DMS153 (cell line): Measurements from ENCODE around the gene CYFIP1.
"Not testable (repeated sequence)": the region's sequence is repeated elsewhere in the genome, so short reads cannot be mapped to it uniquely, and the experiment has no call there.

Experiments
- DNase-seq: peaks from one replicate; lab custom pipeline; 2025; lab: John Stamatoyannopoulos, UW

Gene CYFIP1

DNA sequence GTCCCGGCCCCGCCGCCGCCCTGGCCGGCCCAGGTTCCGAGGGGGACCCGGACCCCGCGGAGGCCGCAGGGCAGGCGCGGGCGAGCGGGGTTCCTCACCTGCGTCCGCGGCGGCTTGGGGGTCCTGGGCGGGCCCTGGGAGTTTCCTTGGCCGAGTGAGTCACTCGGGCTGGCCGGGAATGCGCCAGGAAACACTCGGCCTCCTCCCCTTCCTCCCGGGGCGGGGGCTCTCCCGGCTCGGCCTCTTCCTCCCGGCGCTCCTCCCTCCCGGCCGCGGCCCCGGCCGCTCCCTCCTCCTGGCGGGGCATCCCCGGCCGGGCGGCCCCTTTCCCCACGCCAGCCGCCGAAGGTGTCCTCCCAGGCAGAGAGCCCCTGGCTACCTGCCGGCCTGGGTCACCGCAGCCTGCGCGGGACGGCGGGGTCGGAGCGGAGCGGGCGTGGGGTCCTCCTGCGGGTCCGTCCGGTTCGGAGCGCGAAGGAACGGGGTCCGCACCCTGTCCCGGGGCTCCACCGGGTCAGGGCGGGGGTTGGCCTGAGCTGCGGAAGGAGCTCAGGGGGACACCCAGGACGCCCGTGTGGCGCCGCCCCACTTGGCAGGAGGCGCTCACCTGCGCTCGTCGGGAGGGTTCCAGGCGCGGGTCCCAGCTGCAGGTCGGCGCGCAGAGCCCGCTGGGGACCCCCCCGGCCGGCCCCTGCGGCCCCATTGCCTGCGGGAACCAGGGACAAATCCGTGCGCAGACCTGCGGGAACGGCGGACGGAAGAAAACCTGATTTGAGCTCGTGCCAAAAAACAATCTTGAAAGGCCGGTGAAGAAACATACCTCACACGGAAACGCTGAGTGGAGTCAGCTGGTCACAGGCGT is at the start of gene CYFIP1:
CYFIP1 (minus strand) TSS at position 180 of the 862 bp plus-strand sequence. CDS start 33,083 bp downstream, outside the sequence.
- peak; percentile 9 for DNase-seq

DNA sequence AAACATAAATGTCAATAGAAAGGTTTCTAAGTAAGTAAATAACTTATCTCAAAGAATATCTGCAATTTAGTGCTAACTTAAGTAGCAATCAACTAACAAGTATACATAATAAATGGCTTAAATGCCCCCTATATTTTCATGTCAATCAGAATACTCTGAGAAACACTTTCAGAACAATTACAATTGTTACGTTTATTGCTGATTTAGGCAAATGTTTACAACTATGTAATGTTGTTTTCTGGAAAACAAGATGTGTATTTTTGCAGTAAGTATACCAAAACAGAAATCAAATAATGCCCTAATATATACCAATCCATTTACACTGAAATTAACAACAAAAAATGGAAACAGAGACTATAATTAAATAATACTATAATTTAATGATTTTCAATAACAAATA is 46.0 kb upstream of the CYFIP1 start:
- no peak for DNase-seq

GRCh38 chr15:23022156-23022555 is 42.0 kb upstream of the CYFIP1 start:
- DNase-seq = no peak

GRCh38 chr15:23014394-23015000 is 34.3 kb upstream of the CYFIP1 start:
- DNase-seq = no peak

- DNase-seq = no peak
Measured at GRCh38 chr15:23013681-23014080, 33.5 kb upstream of the CYFIP1 start.

GRCh38 chr15:23012616-23013015 is 32.4 kb upstream of the CYFIP1 start:
- not testable (repeated sequence) for DNase-seq

- no peak for DNase-seq
Measured at GRCh38 chr15:23003736-23004135, 23.6 kb upstream of the CYFIP1 start.

DNA sequence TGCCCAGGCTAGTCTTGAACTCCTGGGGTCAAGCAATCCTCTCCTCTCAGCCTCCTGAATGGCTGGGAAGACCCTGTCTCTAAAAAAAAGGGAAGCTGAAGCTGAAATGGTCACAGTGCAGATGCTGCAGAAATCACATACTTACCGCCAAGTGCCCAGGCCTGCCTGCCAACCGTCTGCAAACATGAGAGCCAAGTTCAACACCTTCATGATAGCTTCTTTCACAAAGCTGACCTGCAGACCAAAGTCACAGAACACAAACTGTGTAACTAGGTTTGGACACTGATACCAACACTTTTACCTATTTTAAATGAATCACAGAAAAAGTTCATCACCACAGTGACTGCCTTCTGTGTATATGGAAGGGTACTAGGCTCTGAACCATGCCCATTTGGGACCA is 22.8 kb upstream of the CYFIP1 start:
- DNase-seq = no peak

DNA sequence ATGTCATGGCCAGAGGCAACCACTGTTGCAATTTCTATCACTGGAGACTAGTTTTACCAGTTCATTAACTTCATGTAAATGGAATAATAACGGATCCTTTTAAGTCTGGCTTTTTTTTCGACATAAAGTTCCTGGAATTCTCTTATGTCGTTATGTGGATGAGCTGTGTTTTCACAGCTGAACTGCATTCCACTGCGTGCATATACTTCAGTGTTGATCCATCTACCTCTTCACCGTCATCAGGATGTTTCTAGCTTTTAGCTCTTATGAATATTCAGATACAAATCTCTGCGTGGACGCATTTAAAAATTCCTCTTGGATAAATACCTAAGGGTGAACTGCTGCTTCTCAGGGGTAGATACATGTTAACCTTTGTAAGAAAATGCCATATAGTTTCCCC is 15.6 kb upstream of the CYFIP1 start:
- no peak for DNase-seq

GRCh38 chr15:22992024-22992326 is 11.8 kb upstream of the CYFIP1 start:
- DNase-seq = no peak

- DNase-seq = no peak
Measured at GRCh38 chr15:22989576-22990477, 9.7 kb upstream of the CYFIP1 start.

DNA sequence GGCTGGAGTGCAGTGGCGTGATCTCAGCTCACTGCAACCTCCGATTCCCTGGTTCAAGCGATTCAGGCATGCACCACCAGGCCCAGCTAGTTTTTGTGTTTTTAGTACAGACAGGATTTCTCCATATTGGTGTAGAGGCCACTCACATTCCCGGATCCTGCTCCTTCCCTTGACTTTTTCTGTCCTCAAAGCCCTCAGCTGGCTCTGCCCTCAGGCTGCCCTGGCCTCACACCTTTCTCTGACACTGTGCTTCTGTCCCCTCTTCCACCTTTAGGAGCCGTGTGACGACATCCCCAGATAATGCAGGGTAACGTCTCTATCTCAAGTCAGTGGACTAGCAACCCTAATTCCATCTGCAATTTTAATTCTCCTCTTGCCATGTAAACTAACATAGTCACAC is 8.6 kb upstream of the CYFIP1 start:
- DNase-seq = no peak

DNA sequence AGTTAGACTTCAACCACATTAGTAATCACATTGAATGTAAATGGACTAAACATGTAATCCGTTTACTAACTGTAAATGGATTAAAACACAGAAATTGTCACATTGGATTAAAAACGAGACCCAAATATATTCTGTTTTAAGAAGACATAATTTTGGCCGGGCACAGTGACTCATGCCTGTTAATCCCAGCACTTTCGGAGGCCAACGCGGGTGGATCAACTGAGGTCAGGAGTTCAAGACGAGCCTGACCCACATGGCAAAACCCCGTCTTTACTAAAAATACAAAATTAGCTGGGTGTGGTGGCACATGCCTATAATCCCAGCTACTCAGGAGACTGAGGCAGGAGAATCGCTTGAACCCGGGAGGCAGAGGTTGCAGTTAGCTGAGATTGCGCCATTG is 1.8 kb upstream of the CYFIP1 start:
- DNase-seq = not testable (repeated sequence)

DNA sequence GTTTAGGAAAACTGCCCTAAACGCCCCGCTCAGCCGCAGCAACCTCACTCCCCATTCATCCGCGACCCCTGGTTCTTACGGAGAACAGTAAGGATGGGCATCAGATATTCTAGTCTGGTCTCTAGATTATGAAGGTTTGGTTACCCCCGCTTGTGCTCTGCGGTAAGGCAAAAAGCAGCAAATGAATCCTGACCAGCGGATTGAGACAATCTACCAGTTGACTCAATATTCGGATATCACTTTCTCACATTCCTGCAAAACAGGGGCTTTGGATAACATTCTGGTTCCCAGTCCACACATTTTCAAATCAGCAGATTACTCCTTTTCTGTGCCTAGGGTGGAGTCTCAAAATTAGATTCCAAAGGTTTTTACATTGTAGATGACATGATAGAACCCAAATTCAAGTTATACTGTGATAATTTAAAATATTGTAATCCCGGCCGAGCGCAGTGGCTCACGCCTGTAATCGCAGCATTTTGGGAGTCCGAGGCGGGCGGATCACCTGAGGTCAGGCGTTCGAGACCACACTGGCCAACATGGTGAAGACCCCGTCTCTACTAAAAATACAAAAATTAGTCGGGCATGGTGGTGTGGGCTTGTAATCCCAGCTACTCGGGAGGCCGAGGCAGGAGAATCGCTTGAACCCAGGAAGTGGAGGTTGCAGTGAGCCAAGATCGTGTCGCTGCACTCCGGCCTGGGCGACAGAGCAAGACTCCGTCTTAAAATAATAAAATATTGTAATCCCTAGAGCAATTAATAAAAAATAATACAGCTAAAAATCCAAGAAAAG is 1.1 kb upstream of the CYFIP1 start:
- DNase-seq = no peak

DNA sequence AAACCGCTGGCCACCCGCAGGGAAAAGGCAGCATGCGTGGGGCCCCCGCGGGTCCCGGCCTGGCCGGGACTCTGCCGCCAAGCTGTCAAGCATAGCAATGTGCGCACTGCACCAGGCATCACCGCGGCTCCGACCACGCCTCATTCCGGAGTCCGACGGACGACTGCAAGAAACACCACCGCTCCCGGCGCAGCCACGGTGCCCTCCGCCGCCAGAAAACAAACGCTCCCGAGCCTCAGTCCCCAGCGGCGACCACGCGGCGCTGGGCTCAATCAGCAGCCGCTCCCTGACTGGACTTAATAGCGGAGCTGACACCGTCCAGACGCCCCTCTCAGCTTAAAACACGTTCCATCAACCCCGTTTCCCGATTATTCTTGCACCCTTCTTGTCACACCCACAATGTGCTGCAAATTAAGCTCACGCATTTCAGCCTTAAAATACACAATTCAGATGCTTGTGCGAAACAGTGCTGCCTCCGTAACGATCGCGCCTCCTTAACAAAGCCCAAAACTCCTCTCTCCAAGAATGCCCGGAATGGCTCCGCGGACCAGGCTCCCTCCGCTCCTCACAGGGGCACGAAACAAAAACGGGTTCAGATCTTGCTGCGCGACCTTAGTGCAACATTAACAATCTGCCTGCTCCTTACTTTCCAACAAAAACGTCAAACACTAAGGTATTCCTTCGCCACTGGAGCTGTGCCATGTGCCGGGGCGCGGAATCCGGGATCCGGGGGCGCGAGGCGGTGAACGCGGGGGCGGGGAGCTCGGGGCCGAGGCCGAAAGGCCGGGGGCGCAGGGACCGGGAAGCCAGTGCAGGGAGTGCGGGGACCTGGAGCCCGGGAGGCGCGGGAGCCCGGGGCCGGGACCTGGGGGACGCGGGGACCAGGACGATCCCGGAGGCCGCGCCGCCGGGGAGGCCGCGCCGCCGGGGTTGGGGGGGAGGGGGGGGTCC is 655 bp downstream of the CYFIP1 start:
- DNase-seq = no peak

DNA sequence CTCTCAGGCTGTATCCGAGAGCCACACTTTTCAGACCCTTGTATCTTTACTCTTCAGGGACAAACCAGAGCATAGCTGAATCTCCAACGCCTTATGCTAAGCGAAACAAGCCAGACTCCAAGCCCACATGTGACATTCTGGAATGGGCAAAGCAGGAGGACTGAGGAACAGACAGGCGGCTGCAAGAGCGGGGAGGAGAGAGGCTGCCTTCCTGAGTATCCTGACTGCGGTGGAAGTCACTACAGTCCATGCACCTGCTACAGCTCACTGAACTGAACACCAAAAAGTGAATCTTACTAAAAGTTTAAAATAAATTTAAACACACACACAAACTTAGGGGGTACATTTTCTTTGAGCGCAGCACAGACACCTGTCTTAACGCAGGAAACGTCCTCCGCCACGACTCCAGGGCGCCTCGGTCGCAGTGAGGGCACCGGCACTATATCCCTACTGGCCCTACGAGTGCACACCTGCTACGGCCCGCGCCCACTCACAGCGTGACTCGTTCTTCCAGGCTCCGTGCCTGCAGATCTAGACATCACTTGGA is 1.4 kb downstream of the CYFIP1 start:
- DNase-seq = no peak

DNA sequence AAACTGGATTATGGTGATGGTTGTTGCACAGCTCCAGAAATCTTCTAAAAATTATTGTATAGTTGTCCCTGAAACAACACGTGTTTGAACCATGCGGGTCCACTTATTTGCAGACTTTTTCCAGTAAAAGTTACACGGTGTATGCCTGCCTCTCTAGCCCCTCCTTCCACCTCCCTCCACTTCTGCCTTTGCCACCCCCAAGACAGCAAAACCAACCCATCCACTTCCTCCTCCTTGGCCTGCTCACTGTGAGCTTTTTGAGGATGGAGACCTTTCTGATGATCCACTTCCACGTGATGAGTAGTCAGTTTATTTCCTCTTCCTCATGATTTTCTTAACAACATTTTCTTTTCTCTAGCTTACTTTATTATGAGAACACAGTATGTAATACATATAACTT is 5.4 kb downstream of the CYFIP1 start:
- DNase-seq = no peak

- DNase-seq = no peak
Measured at GRCh38 chr15:22973987-22974386, 6.2 kb downstream of the CYFIP1 start.

DNA sequence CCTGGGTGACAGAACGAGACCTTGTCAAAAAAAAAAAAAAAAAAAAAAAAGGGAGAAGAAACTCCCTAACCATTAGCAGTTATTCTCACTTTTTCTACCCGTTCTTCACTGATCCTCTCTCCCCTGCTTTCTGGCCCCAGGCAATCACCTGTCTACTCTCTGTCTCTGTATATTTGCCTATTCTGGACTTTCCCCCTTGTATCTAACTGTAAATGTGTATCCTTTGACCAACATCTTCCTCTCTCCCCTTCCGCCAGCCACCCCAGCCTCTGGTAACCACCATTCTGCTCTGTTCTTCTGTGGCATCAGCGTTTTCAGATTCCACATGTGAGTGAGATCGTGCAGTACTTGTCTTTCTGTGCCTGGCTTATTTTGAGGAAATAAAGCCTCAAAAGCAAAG is 6.9 kb downstream of the CYFIP1 start:
- no peak for DNase-seq

DNA sequence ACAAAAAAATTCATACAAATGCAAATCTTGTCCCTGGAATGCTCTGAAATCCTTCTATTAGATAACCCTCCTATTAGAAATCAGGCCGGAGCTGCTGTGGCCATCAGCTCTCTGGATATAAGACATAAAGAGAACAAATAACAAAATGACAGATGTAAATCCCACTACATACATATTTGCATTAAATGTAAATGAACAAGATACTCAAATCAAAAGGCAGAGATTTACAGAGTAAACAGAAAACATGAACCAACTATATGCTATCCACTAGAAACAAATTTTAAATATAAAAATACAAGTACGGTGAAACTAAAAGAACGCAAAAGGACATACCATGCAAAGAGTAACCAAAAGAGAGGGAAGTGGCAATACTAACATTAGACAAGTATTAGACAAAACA is 10.7 kb downstream of the CYFIP1 start:
- no peak for DNase-seq
